ENCODE data around the gene GLIS1.

- TF ChIP-seq CTCF (IDR thresholded peaks at IDR 0.05; ENCODE audit: insufficient read depth, low read length, poor library complexity, severe bottlenecking), result no peak
- no peak for TF ChIP-seq EZH2phosphoT487 (conservative IDR thresholded peaks at IDR 0.05; ENCODE audit: low read length)
Measured at GRCh38 chr1:53484705-53485477, 254.1 kb downstream of the GLIS1 start.
